WTC11 (cell line): ENCODE data around the gene GALNT18. TPM values are rescaled to one million over a fixed set of nuclear protein-coding genes. Genes with fewer than 3 reads are reported as not detected.

Experiments used
- ATAC-seq: fragments of 200-7000 bp; cut with Tn5 transposase; 2 replicates; pipeline ENCODE4 v1.10.0; 2021; ENCODE audit warnings: mild to moderate bottlenecking, moderate library complexity
- CTCF ChIA-PET: fragments of 300-600 bp; sonication (Branson Sonifier 250); formaldehyde crosslinking; loops from one replicate; lab custom pipeline; 2021; ENCODE audit warnings: antibody characterized with exemption; lab: Charles Lee
- POLR2A ChIA-PET: fragments of 350-600 bp; sonication (Branson Sonifier 250); formaldehyde crosslinking; loops from one replicate; lab custom pipeline; 2021; ENCODE audit warnings: antibody characterized with exemption; lab: Charles Lee
- DNase-seq: peaks from one replicate; pipeline ENCODE4 v3.0.0; 2021; ENCODE audit warnings: low spot score
- H3K27ac Mint-ChIP-seq: 2 replicates; pipeline ENCODE4 v1.8.0; 2021; ENCODE audit warnings: mixed read lengths
- H3K27me3 Mint-ChIP-seq: 2 replicates; pipeline ENCODE4 v1.8.0; 2021; ENCODE audit warnings: low read depth, mild to moderate bottlenecking, moderate library complexity, mixed read lengths
- H3K36me3 Mint-ChIP-seq: 2 replicates; pipeline ENCODE4 v1.8.0; 2021; ENCODE audit warnings: mixed read lengths
- H3K4me1 Mint-ChIP-seq: 2 replicates; pipeline ENCODE4 v1.8.0; 2022; ENCODE audit warnings: mixed read lengths
- H3K4me3 Mint-ChIP-seq: 2 replicates; pipeline ENCODE4 v1.8.0; 2021; ENCODE audit warnings: mild to moderate bottlenecking, moderate library complexity, mixed read lengths
- H3K9me3 Mint-ChIP-seq: 2 replicates; pipeline ENCODE4 v1.8.0; 2021; ENCODE audit warnings: mixed read lengths
- CREB1 ChIP-seq: sonication (generic); formaldehyde crosslinking; IDR thresholded peaks from 2 replicates; pipeline ENCODE4 v1.8.0; 2023; ENCODE audit warnings: mild to moderate bottlenecking, missing genetic modification reagents
- FOXP1 ChIP-seq: sonication (generic); formaldehyde crosslinking; IDR thresholded peaks from 2 replicates; pipeline ENCODE4 v1.8.0; 2022; ENCODE audit warnings: missing genetic modification reagents, mild to moderate bottlenecking, moderate library complexity, borderline replicate concordance
- JAZF1 ChIP-seq: fragments of 250-450 bp; sonication (Bioruptor Pico); IDR thresholded peaks from 2 replicates; pipeline ENCODE4 v1.9.0; 2021; ENCODE audit warnings: moderate library complexity, mild to moderate bottlenecking, inconsistent platforms
- JUN ChIP-seq: sonication (generic); formaldehyde crosslinking; IDR thresholded peaks from 2 replicates; pipeline ENCODE4 v1.8.0; 2023; ENCODE audit warnings: mild to moderate bottlenecking, missing genetic modification reagents
- MXD4 ChIP-seq: fragments of 250-450 bp; sonication (Bioruptor Pico); IDR thresholded peaks from 2 replicates; pipeline ENCODE4 v1.8.0; 2021; ENCODE audit warnings: mild to moderate bottlenecking, moderate library complexity, borderline replicate concordance
- NFE2L1 ChIP-seq: sonication (generic); formaldehyde crosslinking; IDR thresholded peaks from 2 replicates; pipeline ENCODE4 v1.8.1; 2023; ENCODE audit warnings: missing genetic modification reagents
- NFYB ChIP-seq: sonication (generic); formaldehyde crosslinking; conservative IDR thresholded peaks from 2 replicates; pipeline ENCODE4 v1.8.0; 2022; ENCODE audit warnings: low read depth, missing genetic modification reagents
- RORB ChIP-seq: fragments of 250-450 bp; sonication (Bioruptor Pico); IDR thresholded peaks from 2 replicates; pipeline ENCODE4 v1.9.0; 2021; ENCODE audit warnings: mild to moderate bottlenecking
- SOX15 ChIP-seq: fragments of 250-450 bp; sonication (Bioruptor Pico); IDR thresholded peaks from 2 replicates; pipeline ENCODE4 v1.9.0; 2021; ENCODE audit warnings: mild to moderate bottlenecking
- ZNF121 ChIP-seq: sonication (generic); formaldehyde crosslinking; IDR thresholded peaks from 2 replicates; pipeline ENCODE4 v1.8.0; 2023; ENCODE audit warnings: missing genetic modification reagents
- ZNF416 ChIP-seq: fragments of 250-450 bp; sonication (Bioruptor Pico); IDR thresholded peaks from 2 replicates; pipeline ENCODE4 v1.9.0; 2021; ENCODE audit warnings: mild to moderate bottlenecking, inconsistent platforms
- ZNF423 ChIP-seq: fragments of 250-450 bp; sonication (Bioruptor Pico); IDR thresholded peaks from 2 replicates; pipeline ENCODE4 v2.1.2; 2022; ENCODE audit warnings: mild to moderate bottlenecking, moderate library complexity
- total RNA-seq: library from RNA; stranded (reverse); gene quantifications from 3 replicates; pipeline ENCODE4 v1.2.3, GENCODE V29; 2021
- TF ChIP-seq, protein P1 (sequence below): sonication (generic); formaldehyde crosslinking; IDR thresholded peaks from 2 replicates; pipeline ENCODE4 v1.8.1; 2022; ENCODE audit warnings: low read depth, missing genetic modification reagents, borderline replicate concordance
- TF ChIP-seq, protein P2 (sequence below): sonication (generic); formaldehyde crosslinking; conservative IDR thresholded peaks from 2 replicates; pipeline ENCODE4 v1.8.1; 2023; ENCODE audit warnings: mild to moderate bottlenecking, low read depth, missing genetic modification reagents, moderate library complexity
- TF ChIP-seq, protein P3 (sequence below): fragments of 250-450 bp; sonication (Bioruptor Pico); conservative IDR thresholded peaks from 2 replicates; pipeline ENCODE4 v1.9.0; 2021; ENCODE audit warnings: mild to moderate bottlenecking
- TF ChIP-seq, protein P4 (sequence below): sonication (generic); formaldehyde crosslinking; IDR thresholded peaks from 2 replicates; pipeline ENCODE4 v1.8.1; 2023; ENCODE audit warnings: mild to moderate bottlenecking, missing genetic modification reagents, borderline replicate concordance
- TF ChIP-seq, protein P5 (sequence below): sonication (generic); formaldehyde crosslinking; IDR thresholded peaks from 2 replicates; pipeline ENCODE4 v1.8.0; 2022; ENCODE audit warnings: missing genetic modification reagents
- TF ChIP-seq, protein P6 (sequence below): sonication (generic); formaldehyde crosslinking; conservative IDR thresholded peaks from 2 replicates; pipeline ENCODE4 v1.8.1; 2022; ENCODE audit warnings: mild to moderate bottlenecking, missing genetic modification reagents

The GALNT18 gene
- total RNA-seq, 1 experiment from 2014 or later, result 5.0 TPM

DNA sequence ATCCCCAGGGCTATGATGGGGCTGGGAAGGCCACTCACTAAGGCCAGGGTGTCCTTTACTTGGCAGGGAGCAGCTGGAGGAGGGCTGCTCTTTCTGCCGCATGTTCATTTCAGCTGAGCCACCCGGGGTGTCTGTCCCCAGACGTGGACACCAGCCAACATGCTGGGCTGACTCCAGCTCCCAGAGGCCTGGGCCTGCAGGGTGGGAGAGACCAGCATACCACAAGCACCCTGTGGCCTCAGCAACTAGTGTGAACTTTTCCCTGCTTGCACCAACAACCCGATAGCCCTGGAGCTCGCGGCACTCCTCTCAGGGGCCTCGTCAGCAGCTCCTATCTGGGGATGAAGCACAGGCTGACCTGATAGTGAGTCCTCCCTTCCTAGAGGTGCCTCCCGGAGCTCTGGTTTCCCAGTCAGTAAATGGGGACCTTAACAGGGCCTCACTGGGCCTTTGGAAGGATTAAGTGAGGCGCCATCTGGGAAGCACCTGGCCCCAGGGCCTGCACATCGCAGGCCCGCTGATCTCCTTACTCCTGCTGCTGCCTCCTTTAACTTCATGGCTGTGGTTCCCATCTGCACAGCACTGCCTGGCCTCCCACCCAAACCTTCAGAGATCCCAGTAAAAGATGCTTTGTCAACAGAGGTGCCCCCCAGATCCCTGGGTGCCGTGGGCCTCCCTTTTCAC lies 83.4 kb downstream of the GALNT18 start:
- H3K27ac Mint-ChIP-seq, result no peak overlapping the region
- H3K27me3 Mint-ChIP-seq, result no peaks in the 10 kb centered on the region
- H3K4me1 Mint-ChIP-seq, result peaks cover 10% of the 10 kb centered on the region
- no peak for ATAC-seq
- no peaks in the 10 kb centered on the region for H3K9me3 Mint-ChIP-seq
- POLR2A ChIA-PET, result no interaction called here
- no peak for DNase-seq
- H3K36me3 Mint-ChIP-seq, result no peaks in the 10 kb centered on the region
- CTCF ChIA-PET, result no interaction called here
- TF ChIP-seq NFE2L1 (CRISPR knock-in tag) (no peak), ZNF121 (CRISPR knock-in tag) (no peak)
- TF ChIP-seq, protein P1, sequence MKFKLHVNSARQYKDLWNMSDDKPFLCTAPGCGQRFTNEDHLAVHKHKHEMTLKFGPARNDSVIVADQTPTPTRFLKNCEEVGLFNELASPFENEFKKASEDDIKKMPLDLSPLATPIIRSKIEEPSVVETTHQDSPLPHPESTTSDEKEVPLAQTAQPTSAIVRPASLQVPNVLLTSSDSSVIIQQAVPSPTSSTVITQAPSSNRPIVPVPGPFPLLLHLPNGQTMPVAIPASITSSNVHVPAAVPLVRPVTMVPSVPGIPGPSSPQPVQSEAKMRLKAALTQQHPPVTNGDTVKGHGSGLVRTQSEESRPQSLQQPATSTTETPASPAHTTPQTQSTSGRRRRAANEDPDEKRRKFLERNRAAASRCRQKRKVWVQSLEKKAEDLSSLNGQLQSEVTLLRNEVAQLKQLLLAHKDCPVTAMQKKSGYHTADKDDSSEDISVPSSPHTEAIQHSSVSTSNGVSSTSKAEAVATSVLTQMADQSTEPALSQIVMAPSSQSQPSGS (CRISPR knock-in tag), result no peak
- TF ChIP-seq, protein P2, sequence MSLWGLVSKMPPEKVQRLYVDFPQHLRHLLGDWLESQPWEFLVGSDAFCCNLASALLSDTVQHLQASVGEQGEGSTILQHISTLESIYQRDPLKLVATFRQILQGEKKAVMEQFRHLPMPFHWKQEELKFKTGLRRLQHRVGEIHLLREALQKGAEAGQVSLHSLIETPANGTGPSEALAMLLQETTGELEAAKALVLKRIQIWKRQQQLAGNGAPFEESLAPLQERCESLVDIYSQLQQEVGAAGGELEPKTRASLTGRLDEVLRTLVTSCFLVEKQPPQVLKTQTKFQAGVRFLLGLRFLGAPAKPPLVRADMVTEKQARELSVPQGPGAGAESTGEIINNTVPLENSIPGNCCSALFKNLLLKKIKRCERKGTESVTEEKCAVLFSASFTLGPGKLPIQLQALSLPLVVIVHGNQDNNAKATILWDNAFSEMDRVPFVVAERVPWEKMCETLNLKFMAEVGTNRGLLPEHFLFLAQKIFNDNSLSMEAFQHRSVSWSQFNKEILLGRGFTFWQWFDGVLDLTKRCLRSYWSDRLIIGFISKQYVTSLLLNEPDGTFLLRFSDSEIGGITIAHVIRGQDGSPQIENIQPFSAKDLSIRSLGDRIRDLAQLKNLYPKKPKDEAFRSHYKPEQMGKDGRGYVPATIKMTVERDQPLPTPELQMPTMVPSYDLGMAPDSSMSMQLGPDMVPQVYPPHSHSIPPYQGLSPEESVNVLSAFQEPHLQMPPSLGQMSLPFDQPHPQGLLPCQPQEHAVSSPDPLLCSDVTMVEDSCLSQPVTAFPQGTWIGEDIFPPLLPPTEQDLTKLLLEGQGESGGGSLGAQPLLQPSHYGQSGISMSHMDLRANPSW (CRISPR knock-in tag), result no peak
- H3K4me3 Mint-ChIP-seq, result no peak overlapping the region

DNA sequence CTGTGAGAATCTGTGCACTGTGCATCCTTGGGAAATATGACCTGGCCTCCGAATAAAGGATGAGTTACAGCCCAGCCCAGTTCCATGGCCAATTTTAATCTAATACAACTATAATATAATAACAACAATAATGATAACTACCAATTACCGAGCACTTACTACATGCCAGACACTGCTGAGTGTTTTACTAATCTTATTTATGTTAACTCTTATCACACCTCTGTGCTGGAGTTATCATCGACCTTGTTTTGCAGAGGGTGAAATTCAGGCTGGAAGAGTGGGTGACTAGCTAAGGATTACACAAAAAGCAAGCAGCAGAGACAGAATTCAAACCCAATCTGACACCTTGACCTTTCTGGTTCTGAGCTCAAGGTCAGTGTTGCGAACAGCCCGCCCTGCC lies 83.9 kb downstream of the GALNT18 start:
- Mint-ChIP-seq H3K27me3 (no peaks in the 10 kb centered on the region), H3K4me1 (peaks cover 10% of the 10 kb centered on the region), H3K27ac (no peak overlapping the region), H3K36me3 (no peaks in the 10 kb centered on the region), H3K4me3 (no peak overlapping the region), H3K9me3 (no peaks in the 10 kb centered on the region)
- no peak for ATAC-seq
- CTCF ChIA-PET, result no interaction called here
- no peak for DNase-seq
- POLR2A ChIA-PET, result no interaction called here
- TF ChIP-seq, protein P3, sequence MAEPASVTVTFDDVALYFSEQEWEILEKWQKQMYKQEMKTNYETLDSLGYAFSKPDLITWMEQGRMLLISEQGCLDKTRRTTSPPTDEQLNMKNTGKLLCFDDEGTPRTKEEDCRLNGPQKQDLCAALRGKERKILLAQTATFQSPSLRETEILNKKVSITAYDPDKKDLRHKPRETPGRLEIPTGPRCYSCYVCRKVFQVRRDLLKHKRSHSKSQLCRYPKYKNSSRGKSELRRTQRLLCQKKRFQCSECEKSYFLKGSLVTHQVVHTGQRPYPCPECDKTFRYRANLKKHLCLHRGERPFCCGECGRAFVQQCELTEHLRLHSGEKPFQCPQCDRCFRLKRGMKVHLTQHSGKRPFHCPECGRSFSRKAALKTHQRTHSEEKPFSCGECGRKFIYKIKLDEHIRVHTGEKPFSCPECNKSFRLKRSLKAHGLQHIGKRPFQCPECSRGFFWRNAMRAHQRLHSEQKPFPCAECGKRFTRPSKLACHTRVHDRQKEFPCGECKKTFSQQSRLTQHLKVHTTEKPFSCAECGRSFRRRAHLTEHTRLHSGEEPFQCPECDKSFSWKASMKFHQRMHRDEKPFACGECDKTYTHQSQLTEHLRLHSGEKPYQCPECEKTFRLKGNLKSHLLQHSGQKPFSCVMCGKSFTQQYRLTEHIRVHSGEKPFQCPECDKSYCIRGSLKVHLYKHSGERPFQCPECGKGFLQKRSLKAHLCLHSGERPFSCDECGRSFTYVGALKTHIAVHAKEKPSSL (CRISPR knock-in tag), result no peak
- TF ChIP-seq, protein P4, sequence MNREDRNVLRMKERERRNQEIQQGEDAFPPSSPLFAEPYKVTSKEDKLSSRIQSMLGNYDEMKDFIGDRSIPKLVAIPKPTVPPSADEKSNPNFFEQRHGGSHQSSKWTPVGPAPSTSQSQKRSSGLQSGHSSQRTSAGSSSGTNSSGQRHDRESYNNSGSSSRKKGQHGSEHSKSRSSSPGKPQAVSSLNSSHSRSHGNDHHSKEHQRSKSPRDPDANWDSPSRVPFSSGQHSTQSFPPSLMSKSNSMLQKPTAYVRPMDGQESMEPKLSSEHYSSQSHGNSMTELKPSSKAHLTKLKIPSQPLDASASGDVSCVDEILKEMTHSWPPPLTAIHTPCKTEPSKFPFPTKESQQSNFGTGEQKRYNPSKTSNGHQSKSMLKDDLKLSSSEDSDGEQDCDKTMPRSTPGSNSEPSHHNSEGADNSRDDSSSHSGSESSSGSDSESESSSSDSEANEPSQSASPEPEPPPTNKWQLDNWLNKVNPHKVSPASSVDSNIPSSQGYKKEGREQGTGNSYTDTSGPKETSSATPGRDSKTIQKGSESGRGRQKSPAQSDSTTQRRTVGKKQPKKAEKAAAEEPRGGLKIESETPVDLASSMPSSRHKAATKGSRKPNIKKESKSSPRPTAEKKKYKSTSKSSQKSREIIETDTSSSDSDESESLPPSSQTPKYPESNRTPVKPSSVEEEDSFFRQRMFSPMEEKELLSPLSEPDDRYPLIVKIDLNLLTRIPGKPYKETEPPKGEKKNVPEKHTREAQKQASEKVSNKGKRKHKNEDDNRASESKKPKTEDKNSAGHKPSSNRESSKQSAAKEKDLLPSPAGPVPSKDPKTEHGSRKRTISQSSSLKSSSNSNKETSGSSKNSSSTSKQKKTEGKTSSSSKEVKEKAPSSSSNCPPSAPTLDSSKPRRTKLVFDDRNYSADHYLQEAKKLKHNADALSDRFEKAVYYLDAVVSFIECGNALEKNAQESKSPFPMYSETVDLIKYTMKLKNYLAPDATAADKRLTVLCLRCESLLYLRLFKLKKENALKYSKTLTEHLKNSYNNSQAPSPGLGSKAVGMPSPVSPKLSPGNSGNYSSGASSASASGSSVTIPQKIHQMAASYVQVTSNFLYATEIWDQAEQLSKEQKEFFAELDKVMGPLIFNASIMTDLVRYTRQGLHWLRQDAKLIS (CRISPR knock-in tag), result no peak
- TF ChIP-seq MXD4 (CRISPR knock-in tag) (no peak), JAZF1 (CRISPR knock-in tag) (no peak), JUN (no peak), ZNF416 (no peak), RORB (CRISPR knock-in tag) (no peak), CREB1 (CRISPR knock-in tag) (no peak), ZNF423 (CRISPR knock-in tag) (no peak), SOX15 (CRISPR knock-in tag) (no peak), FOXP1 (CRISPR knock-in tag) (no peak), NFYB (no peak), ZNF121 (CRISPR knock-in tag) (no peak)
- TF ChIP-seq, protein P5, sequence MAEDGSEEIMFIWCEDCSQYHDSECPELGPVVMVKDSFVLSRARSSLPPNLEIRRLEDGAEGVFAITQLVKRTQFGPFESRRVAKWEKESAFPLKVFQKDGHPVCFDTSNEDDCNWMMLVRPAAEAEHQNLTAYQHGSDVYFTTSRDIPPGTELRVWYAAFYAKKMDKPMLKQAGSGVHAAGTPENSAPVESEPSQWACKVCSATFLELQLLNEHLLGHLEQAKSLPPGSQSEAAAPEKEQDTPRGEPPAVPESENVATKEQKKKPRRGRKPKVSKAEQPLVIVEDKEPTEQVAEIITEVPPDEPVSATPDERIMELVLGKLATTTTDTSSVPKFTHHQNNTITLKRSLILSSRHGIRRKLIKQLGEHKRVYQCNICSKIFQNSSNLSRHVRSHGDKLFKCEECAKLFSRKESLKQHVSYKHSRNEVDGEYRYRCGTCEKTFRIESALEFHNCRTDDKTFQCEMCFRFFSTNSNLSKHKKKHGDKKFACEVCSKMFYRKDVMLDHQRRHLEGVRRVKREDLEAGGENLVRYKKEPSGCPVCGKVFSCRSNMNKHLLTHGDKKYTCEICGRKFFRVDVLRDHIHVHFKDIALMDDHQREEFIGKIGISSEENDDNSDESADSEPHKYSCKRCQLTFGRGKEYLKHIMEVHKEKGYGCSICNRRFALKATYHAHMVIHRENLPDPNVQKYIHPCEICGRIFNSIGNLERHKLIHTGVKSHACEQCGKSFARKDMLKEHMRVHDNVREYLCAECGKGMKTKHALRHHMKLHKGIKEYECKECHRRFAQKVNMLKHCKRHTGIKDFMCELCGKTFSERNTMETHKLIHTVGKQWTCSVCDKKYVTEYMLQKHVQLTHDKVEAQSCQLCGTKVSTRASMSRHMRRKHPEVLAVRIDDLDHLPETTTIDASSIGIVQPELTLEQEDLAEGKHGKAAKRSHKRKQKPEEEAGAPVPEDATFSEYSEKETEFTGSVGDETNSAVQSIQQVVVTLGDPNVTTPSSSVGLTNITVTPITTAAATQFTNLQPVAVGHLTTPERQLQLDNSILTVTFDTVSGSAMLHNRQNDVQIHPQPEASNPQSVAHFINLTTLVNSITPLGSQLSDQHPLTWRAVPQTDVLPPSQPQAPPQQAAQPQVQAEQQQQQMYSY (CRISPR knock-in tag), result no peak
- TF ChIP-seq, protein P6, sequence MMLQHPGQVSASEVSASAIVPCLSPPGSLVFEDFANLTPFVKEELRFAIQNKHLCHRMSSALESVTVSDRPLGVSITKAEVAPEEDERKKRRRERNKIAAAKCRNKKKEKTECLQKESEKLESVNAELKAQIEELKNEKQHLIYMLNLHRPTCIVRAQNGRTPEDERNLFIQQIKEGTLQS (CRISPR knock-in tag), result no peak
